ENCODE measurements around the gene TMEM72. TPM values are rescaled to one million over a fixed set of nuclear protein-coding genes. Genes with fewer than 3 reads are reported as not detected.

Gene TMEM72
- total RNA-seq, 1 experiment from 2014 or later, result not detected

- TF ChIP-seq, protein P1, sequence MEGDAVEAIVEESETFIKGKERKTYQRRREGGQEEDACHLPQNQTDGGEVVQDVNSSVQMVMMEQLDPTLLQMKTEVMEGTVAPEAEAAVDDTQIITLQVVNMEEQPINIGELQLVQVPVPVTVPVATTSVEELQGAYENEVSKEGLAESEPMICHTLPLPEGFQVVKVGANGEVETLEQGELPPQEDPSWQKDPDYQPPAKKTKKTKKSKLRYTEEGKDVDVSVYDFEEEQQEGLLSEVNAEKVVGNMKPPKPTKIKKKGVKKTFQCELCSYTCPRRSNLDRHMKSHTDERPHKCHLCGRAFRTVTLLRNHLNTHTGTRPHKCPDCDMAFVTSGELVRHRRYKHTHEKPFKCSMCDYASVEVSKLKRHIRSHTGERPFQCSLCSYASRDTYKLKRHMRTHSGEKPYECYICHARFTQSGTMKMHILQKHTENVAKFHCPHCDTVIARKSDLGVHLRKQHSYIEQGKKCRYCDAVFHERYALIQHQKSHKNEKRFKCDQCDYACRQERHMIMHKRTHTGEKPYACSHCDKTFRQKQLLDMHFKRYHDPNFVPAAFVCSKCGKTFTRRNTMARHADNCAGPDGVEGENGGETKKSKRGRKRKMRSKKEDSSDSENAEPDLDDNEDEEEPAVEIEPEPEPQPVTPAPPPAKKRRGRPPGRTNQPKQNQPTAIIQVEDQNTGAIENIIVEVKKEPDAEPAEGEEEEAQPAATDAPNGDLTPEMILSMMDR (conservative IDR thresholded peaks at IDR 0.05), result no peak
- Histone ChIP-seq H3K4me2 (ENCODE audit: insufficient read depth, insufficient read length, low read length) (no peak overlapping the region), H3K4me1 (ENCODE audit: insufficient read depth, low read length) (no peaks in the 10 kb centered on the region), H3T11ph (ENCODE audit: low read length) (no peak overlapping the region), H4K5ac (ENCODE audit: insufficient read length, low read depth, low read length) (no peak overlapping the region), H3K23me2 (ENCODE audit: insufficient read length, low read depth, low read length, poor library complexity, severe bottlenecking) (no peaks in the 10 kb centered on the region), H2BK12ac (ENCODE audit: insufficient read length, low read depth, low read length) (no peak overlapping the region), H3K79me1 (ENCODE audit: insufficient read depth, low read depth, low read length, poor library complexity, severe bottlenecking) (no peaks in the 10 kb centered on the region), H3K27me3 (ENCODE audit: insufficient read depth, low read length) (no peaks in the 10 kb centered on the region), H4K91ac (ENCODE audit: insufficient read length, low read depth, low read length) (no peak overlapping the region), H4K8ac (replicated peaks; ENCODE audit: insufficient read length, low read depth, low read length) (no peak overlapping the region), H2BK5ac (ENCODE audit: insufficient read length, low read length) (no peak overlapping the region), H3K14ac (ENCODE audit: insufficient read depth, low read length) (no peak overlapping the region), H2AK5ac (ENCODE audit: insufficient read length, low read length) (no peak overlapping the region), H3K23ac (ENCODE audit: insufficient read length, low read depth, low read length) (no peak overlapping the region), H2BK120ac (ENCODE audit: low read depth, low read length, poor library complexity, severe bottlenecking) (no peak overlapping the region), H3K27ac (ENCODE audit: insufficient read length, low read depth, low read length) (no peak overlapping the region), H3K18ac (ENCODE audit: insufficient read length, low read depth, low read length) (no peak overlapping the region), H2AFZ (ENCODE audit: low read length) (no peak overlapping the region), H3K56ac (ENCODE audit: insufficient read length, low read depth, low read length) (no peak overlapping the region), H4K20me1 (ENCODE audit: control insufficient read depth, insufficient read depth, insufficient read length) (no peaks in the 10 kb centered on the region), H2BK20ac (ENCODE audit: low read depth, low read length, poor library complexity, severe bottlenecking) (no peak overlapping the region), H2BK15ac (ENCODE audit: low read depth, low read length) (no peak overlapping the region), H3K4ac (ENCODE audit: low read depth, low read length) (no peak overlapping the region), H3K79me2 (ENCODE audit: insufficient read depth, low read length) (no peaks in the 10 kb centered on the region), H3K9me3 (ENCODE audit: control insufficient read depth, low read depth, low read length) (no peaks in the 10 kb centered on the region), H3K9ac (ENCODE audit: extremely low read depth, insufficient read length, low read length) (no peak overlapping the region)
- no peak for DNase-seq
- H3K27ac Mint-ChIP-seq, result no peak overlapping the region
- WGBS (ENCODE audit: extremely low coverage, insufficient read length, low lambda C conversion rate), result no CpG with 5 or more reads among the region's 7 CpGs
- no peak overlapping the region for H3K4me3 Mint-ChIP-seq
- H3K27me3 Mint-ChIP-seq (ENCODE audit: low read depth), result peaks cover 20% of the 10 kb centered on the region
- H3K9me3 Mint-ChIP-seq, result peaks cover 2 to 3% of the 10 kb centered on the region in 2 experiments; a peak in 3 of 5 replicates
- H3K36me3 Mint-ChIP-seq (ENCODE audit: insufficient read depth in 1 of 3, low read depth in 3 of 3), result peaks cover 0 to 3% (median 0%) of the 10 kb centered on the region in 3 experiments; a peak in 3 of 7 replicates
- H3K4me1 Mint-ChIP-seq, result peaks cover 0 to 5% of the 10 kb centered on the region in 2 experiments; a peak in 2 of 4 replicates
Observed at GRCh38 chr10:44922796-44923545, 11.8 kb downstream of the TMEM72 start.

Data from H9 (cell line).